BLaER1 (cell line): ENCODE results near the gene HS2ST1.
"Not testable (repeated sequence)": the region's sequence is repeated elsewhere in the genome, so short reads cannot be mapped to it uniquely, and the experiment has no call there.

Experiments
- H3K27ac ChIP-seq: shearing (Covaris generic); formaldehyde crosslinking; 2 replicates; pipeline ENCODE4 v1.8.1; 2022
- H3K27me3 ChIP-seq: shearing (Covaris generic); formaldehyde crosslinking; 2 replicates; pipeline ENCODE4 v1.8.1; 2022
- H3K36me3 ChIP-seq: shearing (Covaris generic); formaldehyde crosslinking; 2 replicates; pipeline ENCODE4 v1.8.1; 2022
- H3K4me1 ChIP-seq: shearing (Covaris generic); formaldehyde crosslinking; 2 replicates; pipeline ENCODE4 v1.8.1; 2022
- H3K4me2 ChIP-seq: shearing (Covaris generic); formaldehyde crosslinking; 2 replicates; pipeline ENCODE4 v1.8.1; 2022
- H3K4me3 ChIP-seq: shearing (Covaris generic); formaldehyde crosslinking; 2 replicates; pipeline ENCODE4 v1.8.1; 2022
- H3K9ac ChIP-seq: shearing (Covaris generic); formaldehyde crosslinking; 2 replicates; pipeline ENCODE4 v1.8.1; 2022
- H3K9me3 ChIP-seq: shearing (Covaris generic); formaldehyde crosslinking; 2 replicates; pipeline ENCODE4 v1.8.1; 2022
- H4K20me1 ChIP-seq: shearing (Covaris generic); formaldehyde crosslinking; 2 replicates; pipeline ENCODE4 v1.8.1; 2022
- Cebpa-rat ChIP-seq: shearing (Covaris generic); IDR thresholded peaks from 2 replicates; pipeline ENCODE4 v1.8.1; 2022

Gene HS2ST1

DNA sequence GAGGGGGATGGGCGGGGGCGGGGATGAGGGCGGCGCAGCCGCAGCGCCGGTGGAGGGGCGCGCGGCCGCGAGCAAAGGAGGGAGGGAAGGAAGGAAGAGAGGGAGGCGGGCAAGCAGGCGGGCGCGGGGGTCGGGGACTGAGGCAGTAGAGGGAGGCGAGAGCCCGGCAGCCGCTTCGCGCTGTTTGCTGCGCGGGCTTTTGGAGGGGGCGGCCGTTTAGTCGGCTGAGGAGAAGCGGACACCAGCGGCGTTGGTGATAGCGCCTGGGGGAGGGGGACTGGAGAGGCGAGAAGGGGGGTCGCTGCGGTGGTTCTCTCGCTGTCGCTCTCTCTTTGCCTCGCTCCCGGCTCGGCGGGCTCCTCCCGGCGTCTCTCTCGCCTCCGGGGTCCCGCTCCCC lies at the start of gene HS2ST1:
HS2ST1 (plus strand) TSS at position 35 of the 397 bp plus-strand sequence.
- Histone ChIP-seq H3K9me3 (peaks cover 12% of the 10 kb centered on the region; the same call in 1 of the 2 replicates), H3K4me3 (peak within 1 kb of the TSS; percentile 94), H3K27ac (peak within 1 kb of the TSS; percentile 95), H4K20me1 (peaks cover 60% of the 10 kb centered on the region), H3K4me2 (peak within 1 kb of the TSS; percentile 93), H3K4me1 (peaks cover 41% of the 10 kb centered on the region), H3K27me3 (no peaks in the 10 kb centered on the region), H3K36me3 (peaks cover 33% of the 10 kb centered on the region), H3K9ac (peak within 1 kb of the TSS; percentile 97)
- TF ChIP-seq Cebpa-rat, result no peak

DNA sequence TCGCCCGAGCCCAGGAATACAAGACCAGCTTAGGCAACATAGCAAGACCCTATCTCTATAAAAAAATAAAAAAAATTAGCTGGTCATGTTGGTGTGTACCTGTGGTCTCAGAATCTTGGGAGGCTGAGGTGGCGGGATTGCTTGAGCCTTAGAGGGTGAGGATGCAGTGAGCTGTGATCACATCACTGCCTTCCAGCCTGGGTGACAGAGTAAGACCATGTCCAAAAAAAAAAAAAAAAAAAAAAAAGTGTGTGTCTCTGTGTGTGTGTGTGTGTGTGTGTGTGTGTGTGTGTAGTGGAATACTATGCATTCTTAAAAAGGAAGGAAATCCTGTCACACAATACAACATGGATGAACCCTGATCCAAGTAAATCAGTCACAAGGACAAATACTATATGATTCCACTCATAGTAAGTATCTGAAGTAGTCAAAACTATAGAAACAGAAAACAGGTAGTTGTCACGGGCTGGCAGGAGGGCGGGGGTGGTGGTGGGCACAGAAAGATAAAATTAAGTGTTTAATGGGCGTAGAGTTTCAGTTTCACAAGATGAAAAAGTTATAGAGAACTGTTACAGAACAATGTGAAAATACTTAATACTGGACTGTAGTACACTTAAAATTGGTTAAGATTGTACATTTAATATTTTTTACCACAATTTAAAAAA lies 48.3 kb upstream of the HS2ST1 start:
- Histone ChIP-seq H3K4me2 (no peak overlapping the region), H3K27me3 (no peaks in the 10 kb centered on the region), H3K27ac (no peak overlapping the region), H3K9me3 (no peaks in the 10 kb centered on the region), H3K9ac (no peak overlapping the region), H3K4me3 (no peak overlapping the region), H4K20me1 (peaks cover 14% of the 10 kb centered on the region), H3K36me3 (peaks cover 41% of the 10 kb centered on the region), H3K4me1 (no peaks in the 10 kb centered on the region)
- no peak for TF ChIP-seq Cebpa-rat

DNA sequence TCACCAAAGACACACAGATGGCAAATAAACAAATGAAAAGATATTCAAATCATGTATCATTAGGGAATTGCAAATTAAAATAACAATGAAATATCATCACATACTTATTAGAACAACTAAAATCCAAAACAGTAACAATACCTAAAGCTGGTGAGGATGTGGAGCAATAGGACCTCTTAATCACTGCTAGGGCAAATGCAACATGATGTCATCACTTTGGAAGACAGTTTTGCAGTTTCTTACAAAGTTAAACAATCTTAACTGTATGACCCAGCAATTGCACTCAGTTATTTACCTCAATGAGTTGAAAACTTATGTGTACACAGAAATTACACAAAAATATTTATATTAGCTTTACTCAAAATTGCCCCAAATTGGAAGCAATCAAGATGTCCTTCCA lies 47.8 kb upstream of the HS2ST1 start:
- peaks cover 35% of the 10 kb centered on the region for H3K36me3 ChIP-seq
- H3K27me3 ChIP-seq, result no peaks in the 10 kb centered on the region
- H3K9ac ChIP-seq, result no peak overlapping the region
- no peak overlapping the region for H3K4me3 ChIP-seq
- H3K9me3 ChIP-seq, result no peaks in the 10 kb centered on the region
- no peaks in the 10 kb centered on the region for H3K4me1 ChIP-seq
- TF ChIP-seq Cebpa-rat, result no peak
- no peak overlapping the region for H3K27ac ChIP-seq
- H4K20me1 ChIP-seq, result peaks cover 14% of the 10 kb centered on the region
- no peak overlapping the region for H3K4me2 ChIP-seq

DNA sequence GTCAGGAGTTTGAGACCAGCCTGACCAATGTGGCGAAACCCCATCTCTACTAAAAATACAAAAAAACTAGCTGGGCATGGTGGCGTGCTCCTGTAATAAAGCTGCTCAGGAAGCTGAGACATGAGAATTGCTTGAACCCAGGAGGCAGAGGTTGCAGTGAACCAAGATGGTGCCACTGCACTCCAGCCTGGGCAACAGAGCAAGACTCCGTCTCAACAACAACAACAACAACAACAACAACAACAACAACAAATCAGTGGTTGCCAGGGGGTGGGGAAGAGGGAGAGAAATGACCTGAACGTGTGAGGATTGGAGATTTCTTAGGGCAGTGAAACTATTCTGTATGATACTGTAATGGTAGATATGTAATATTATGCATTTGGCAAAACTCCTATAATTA lies 47.2 kb upstream of the HS2ST1 start:
- H3K4me1 ChIP-seq, H3K4me3 ChIP-seq, H3K27ac ChIP-seq, H3K4me2 ChIP-seq, H3K9ac ChIP-seq, H3K9me3 ChIP-seq, H3K27me3 ChIP-seq: not testable (repeated sequence)
- H4K20me1 ChIP-seq, result peaks cover 14% of the 10 kb centered on the region
- H3K36me3 ChIP-seq, result peaks cover 33% of the 10 kb centered on the region

- Histone ChIP-seq H3K4me3 (no peak overlapping the region), H4K20me1 (peaks cover 14% of the 10 kb centered on the region), H3K27ac (no peak overlapping the region), H3K4me1 (no peaks in the 10 kb centered on the region), H3K9me3 (peaks cover 8% of the 10 kb centered on the region; the same call in 1 of the 2 replicates), H3K4me2 (no peak overlapping the region), H3K36me3 (peaks cover 37% of the 10 kb centered on the region), H3K9ac (no peak overlapping the region), H3K27me3 (no peaks in the 10 kb centered on the region)
- TF ChIP-seq Cebpa-rat, result no peak
These were observed 46.0 kb upstream of the HS2ST1 start for GRCh38 chr1:86868477-86868876.

DNA sequence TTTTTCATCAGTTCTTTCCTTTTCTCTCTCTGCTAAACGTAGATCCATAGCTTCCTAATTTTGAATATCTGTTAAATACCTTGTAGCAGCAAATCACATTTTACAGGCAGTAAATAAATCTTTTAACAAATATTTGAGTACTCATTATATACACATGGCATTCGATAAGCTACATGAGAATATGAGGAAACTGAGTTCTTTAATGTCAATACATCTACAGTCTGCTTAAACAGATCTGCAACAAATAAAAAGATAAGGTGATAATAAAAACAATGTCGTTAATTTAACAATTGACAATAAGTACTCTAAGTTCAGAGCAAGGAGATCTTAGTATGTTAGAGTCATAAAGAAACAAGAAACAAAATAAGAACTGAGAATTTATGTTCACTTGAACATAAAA lies 43.4 kb upstream of the HS2ST1 start:
- Histone ChIP-seq H4K20me1 (peaks cover 14% of the 10 kb centered on the region; the same call in 1 of the 2 replicates), H3K36me3 (peaks cover 50% of the 10 kb centered on the region), H3K27me3 (no peaks in the 10 kb centered on the region), H3K9ac (no peak overlapping the region), H3K4me3 (no peak overlapping the region), H3K27ac (no peak overlapping the region), H3K4me2 (no peak overlapping the region), H3K9me3 (peaks cover 15% of the 10 kb centered on the region; the same call in 1 of the 2 replicates), H3K4me1 (no peaks in the 10 kb centered on the region)
- no peak for TF ChIP-seq Cebpa-rat

- H3K4me3 ChIP-seq, result no peak overlapping the region
- no peaks in the 10 kb centered on the region for H3K27me3 ChIP-seq
- no peaks in the 10 kb centered on the region for H3K4me1 ChIP-seq
- TF ChIP-seq Cebpa-rat, result no peak
- H3K36me3 ChIP-seq, result peaks cover 53% of the 10 kb centered on the region
- H3K27ac ChIP-seq, result no peak overlapping the region
- H4K20me1 ChIP-seq, result peaks cover 12% of the 10 kb centered on the region; the same call in 1 of the 2 replicates
- no peak overlapping the region for H3K9ac ChIP-seq
- H3K4me2 ChIP-seq, result no peak overlapping the region
- H3K9me3 ChIP-seq, result peaks cover 15% of the 10 kb centered on the region; the same call in 1 of the 2 replicates
These were observed 42.3 kb upstream of the HS2ST1 start for GRCh38 chr1:86872086-86872485.

DNA sequence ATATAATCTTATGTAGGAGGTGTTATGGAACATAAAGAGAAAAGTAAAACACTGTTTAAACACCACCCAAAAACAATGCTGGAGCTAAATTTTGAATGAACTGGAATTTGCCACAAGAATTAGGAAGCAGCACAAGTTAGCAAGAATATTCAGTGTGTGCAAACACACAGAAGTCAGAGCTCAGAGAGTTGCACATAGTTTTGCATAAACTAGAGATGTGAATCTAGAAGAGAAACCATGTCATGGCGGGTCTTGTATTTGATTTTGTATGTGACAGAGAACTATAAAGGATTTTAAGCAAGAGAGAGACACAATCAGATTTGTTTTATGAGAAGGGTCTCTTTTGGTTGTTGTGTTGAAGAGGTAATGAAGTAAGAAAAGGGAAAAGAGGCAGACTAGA lies 38.7 kb upstream of the HS2ST1 start:
- Histone ChIP-seq H4K20me1 (no peaks in the 10 kb centered on the region), H3K4me2 (no peak overlapping the region), H3K36me3 (peaks cover 78% of the 10 kb centered on the region), H3K4me3 (no peak overlapping the region), H3K9me3 (peaks cover 15% of the 10 kb centered on the region; the same call in 1 of the 2 replicates), H3K9ac (no peak overlapping the region), H3K4me1 (no peaks in the 10 kb centered on the region), H3K27me3 (no peaks in the 10 kb centered on the region), H3K27ac (no peak overlapping the region)
- TF ChIP-seq Cebpa-rat, result no peak

DNA sequence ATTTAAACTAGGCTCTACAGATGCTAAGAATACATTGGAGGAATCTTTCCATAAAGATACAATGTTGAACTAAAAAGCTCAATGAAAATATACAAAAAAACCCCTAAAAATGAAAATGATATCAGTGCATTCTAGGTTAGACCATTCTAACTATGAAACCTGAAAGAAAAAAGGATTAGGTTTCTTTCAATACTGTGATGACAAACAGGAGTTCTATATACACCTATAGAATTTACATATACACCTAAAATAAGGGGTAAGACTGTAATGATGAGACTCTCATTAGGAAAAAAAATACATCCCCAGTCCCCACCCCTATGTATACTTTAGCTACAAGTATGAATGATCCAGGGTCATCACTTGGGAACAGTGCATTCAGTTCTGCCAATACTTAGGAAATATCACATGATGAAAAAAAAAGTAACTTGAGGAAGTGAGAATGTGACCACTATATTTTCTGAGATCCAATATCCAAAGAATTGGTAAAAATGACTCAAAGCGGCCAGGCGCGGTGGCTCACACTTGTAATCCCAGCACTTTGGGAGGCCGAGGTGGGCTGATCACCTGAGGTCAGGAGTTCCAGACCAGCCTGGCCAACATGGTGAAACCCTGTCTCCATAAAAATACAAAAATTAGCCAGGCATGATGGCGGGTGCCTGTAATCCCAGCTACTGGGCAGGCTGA lies 26.8 kb upstream of the HS2ST1 start:
- no peak for TF ChIP-seq Cebpa-rat
- H3K27ac ChIP-seq, result no peak overlapping the region

DNA sequence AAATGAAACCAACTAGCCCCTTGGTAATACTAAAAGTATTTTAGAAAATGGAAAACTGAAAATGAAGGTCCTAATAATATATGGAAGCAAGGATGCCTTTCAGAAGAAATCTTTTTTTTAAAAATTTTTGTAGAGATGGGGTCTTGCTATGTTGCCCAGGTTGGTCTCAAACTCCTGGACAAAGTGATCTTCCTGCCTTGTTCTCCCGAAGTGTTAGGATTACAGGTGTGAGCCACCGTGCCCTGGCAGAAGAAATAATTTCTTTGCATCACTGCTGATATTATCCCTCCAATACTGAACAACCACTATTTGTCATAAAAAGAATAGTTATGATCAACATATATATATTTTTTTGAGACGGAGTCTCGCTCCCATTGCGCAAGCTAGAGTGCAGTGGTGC lies 26.1 kb upstream of the HS2ST1 start:
- 0 out of 2 replicates have a peak, but pooled peaks have one; percentile 24 for TF ChIP-seq Cebpa-rat
- no peak overlapping the region for H3K4me2 ChIP-seq
- H3K4me1 ChIP-seq, result no peaks in the 10 kb centered on the region
- peaks cover 64% of the 10 kb centered on the region for H3K36me3 ChIP-seq
- no peak overlapping the region for H3K9ac ChIP-seq
- H4K20me1 ChIP-seq, result peaks cover 74% of the 10 kb centered on the region
- no peaks in the 10 kb centered on the region for H3K27me3 ChIP-seq
- peaks cover 6% of the 10 kb centered on the region for H3K9me3 ChIP-seq
- H3K4me3 ChIP-seq, result no peak overlapping the region
- H3K27ac ChIP-seq, result no peak overlapping the region

More for the DNA sequence above, 26.8 kb upstream of the HS2ST1 start:
- peaks cover 64% of the 10 kb centered on the region for H3K36me3 ChIP-seq
- H3K27me3 ChIP-seq, result no peaks in the 10 kb centered on the region
- H3K4me3 ChIP-seq, result no peak overlapping the region
- no peaks in the 10 kb centered on the region for H3K4me1 ChIP-seq
- no peak overlapping the region for H3K4me2 ChIP-seq
- peaks cover 77% of the 10 kb centered on the region for H4K20me1 ChIP-seq
- H3K9ac ChIP-seq, result no peak overlapping the region
- H3K9me3 ChIP-seq, result peaks cover 6% of the 10 kb centered on the region

DNA sequence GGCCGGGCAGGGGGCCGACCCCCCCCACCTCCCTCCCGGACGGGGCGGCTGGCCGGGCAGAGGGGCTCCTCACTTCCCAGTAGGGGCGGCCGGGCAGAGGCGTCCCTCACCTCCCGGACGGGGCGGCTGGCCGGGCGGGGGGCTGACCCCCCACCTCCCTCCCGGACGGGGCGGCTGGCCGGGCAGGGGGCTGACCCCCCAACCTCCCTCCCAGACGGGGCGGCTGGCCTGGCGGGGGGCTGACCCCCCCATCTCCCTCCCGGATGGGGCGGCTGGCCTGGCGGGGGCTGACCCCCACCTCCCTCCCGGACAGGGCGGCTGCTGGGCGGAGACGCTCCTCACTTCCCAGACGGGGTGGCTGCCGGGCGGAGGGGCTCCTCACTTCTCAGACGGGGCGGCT lies 15.0 kb upstream of the HS2ST1 start:
- Histone ChIP-seq H3K36me3 (peaks cover 81% of the 10 kb centered on the region), H3K9me3 (peaks cover 36% of the 10 kb centered on the region), H4K20me1 (peaks cover 39% of the 10 kb centered on the region)
- not testable (repeated sequence) for H3K4me3 ChIP-seq, H3K27ac ChIP-seq, H3K4me1 ChIP-seq, H3K4me2 ChIP-seq, H3K9ac ChIP-seq, H3K27me3 ChIP-seq
